Left renal pelvis (tissue), 4 donors: Measurements from ENCODE around the gene PWWP2B. TPM values are rescaled to one million over a fixed set of nuclear protein-coding genes. Genes with fewer than 3 reads are reported as not detected.

ENCODE experiments used
- DNase-seq, 4 donors: peaks; one replicate each; pipeline ENCODE4 v3.0.0-alpha.2; 2013; ENCODE audit warnings: low read depth in 4 of 4, low spot score in 3 of 4
- polyA plus RNA-seq, 4 donors: library from polyadenylated mRNA; unstranded; fragments of 120-200 nt; gene quantifications; one replicate each; pipeline ENCODE4 v1.2.1, GENCODE V29; 2013; ENCODE audit not compliant: insufficient read length in 4 of 4

The PWWP2B gene
- polyA plus RNA-seq, 4 donors: 2.7 to 12.9 (median 8.7) TPM

GRCh38 chr10:132442636-132443035, 45.6 kb downstream of the PWWP2B start:
- DNase-seq: no peak

GRCh38 chr10:132443605-132443982, 46.6 kb downstream of the PWWP2B start:
- no peak for DNase-seq

- peak; percentile 71 to 87 (median 82) for DNase-seq
Measured at GRCh38 chr10:132443983-132444876, 47.2 kb downstream of the PWWP2B start.

GRCh38 chr10:132444877-132445351, 47.9 kb downstream of the PWWP2B start:
- no peak for DNase-seq

GRCh38 chr10:132445516-132446194, 48.7 kb downstream of the PWWP2B start:
- DNase-seq: no peak

- DNase-seq: no peak
Measured at GRCh38 chr10:132446195-132446581, 49.2 kb downstream of the PWWP2B start.

GRCh38 chr10:132446661-132447445, 49.9 kb downstream of the PWWP2B start:
- DNase-seq: peak in 1 of 4 donors; percentile 73

GRCh38 chr10:132447446-132448247, 50.6 kb downstream of the PWWP2B start:
- DNase-seq: peak in 1 of 4 donors; percentile 60

- no peak for DNase-seq
Measured at GRCh38 chr10:132448248-132448731, 51.3 kb downstream of the PWWP2B start.

- no peak for DNase-seq
Measured at GRCh38 chr10:132449051-132449810, 52.2 kb downstream of the PWWP2B start.

- DNase-seq: no peak
Measured at GRCh38 chr10:132449811-132450181, 52.8 kb downstream of the PWWP2B start.

- DNase-seq: no peak
Measured at GRCh38 chr10:132450466-132450824, 53.4 kb downstream of the PWWP2B start.

GRCh38 chr10:132450825-132451505, 54.0 kb downstream of the PWWP2B start:
- DNase-seq: no peak

- DNase-seq: no peak
Measured at GRCh38 chr10:132451506-132452215, 54.7 kb downstream of the PWWP2B start.

- DNase-seq: no peak
Measured at GRCh38 chr10:132452216-132452650, 55.2 kb downstream of the PWWP2B start.

GRCh38 chr10:132452651-132453469, 55.9 kb downstream of the PWWP2B start:
- DNase-seq: no peak

- DNase-seq: no peak
Measured at GRCh38 chr10:132453470-132453861, 56.5 kb downstream of the PWWP2B start.
